Endodermal cell (in vitro differentiated cells): ENCODE results near the gene RPL21. TPM values are rescaled to one million over a fixed set of nuclear protein-coding genes. Genes with fewer than 3 reads are reported as not detected.
A peak's percentile ranks its signal among the peaks of the same experiment; 100 is the strongest.
"Not testable (repeated sequence)": the region's sequence is repeated elsewhere in the genome, so short reads cannot be mapped to it uniquely, and the experiment has no call there.

Experiments used
- DNase-seq: peaks from one replicate; pipeline ENCODE4 v3.0.0-alpha.2; 2017
- H3K27ac ChIP-seq: 2 replicates; pipeline ENCODE4 v1.5.1; 2013; ENCODE audit warnings: mild to moderate bottlenecking, low read depth, low read length, moderate library complexity
- H3K27me3 ChIP-seq: 2 replicates; pipeline ENCODE4 v1.6.1; 2013; ENCODE audit warnings: mild to moderate bottlenecking, low read length, moderate library complexity; ENCODE audit not compliant: insufficient read depth, control insufficient read depth, poor library complexity, severe bottlenecking
- H3K36me3 ChIP-seq: 2 replicates; pipeline ENCODE4 v1.7.0; 2013; ENCODE audit warnings: mild to moderate bottlenecking, low read length, moderate library complexity; ENCODE audit not compliant: control insufficient read depth, insufficient read depth
- H3K4me1 ChIP-seq: one replicate; pipeline ENCODE4 v1.7.0; 2013; ENCODE audit warnings: low read length; ENCODE audit not compliant: control insufficient read depth, insufficient read depth
- H3K4me3 ChIP-seq: 2 replicates; pipeline ENCODE4 v1.5.1; 2013; ENCODE audit warnings: mild to moderate bottlenecking, low read length, moderate library complexity
- H3K9ac ChIP-seq: 2 replicates; pipeline ENCODE4 v1.6.1; 2013; ENCODE audit warnings: mild to moderate bottlenecking, low read length, moderate library complexity; ENCODE audit not compliant: poor library complexity, severe bottlenecking; ENCODE audit errors: extremely low read depth
- H3K9me3 ChIP-seq: 2 replicates; pipeline ENCODE4 v1.6.1; 2013; ENCODE audit warnings: mild to moderate bottlenecking, low read length, moderate library complexity; ENCODE audit not compliant: control insufficient read depth
- H3K27ac Mint-ChIP-seq: 2 replicates; pipeline ENCODE4 v1.8.0; 2020; ENCODE audit warnings: mixed read lengths
- H3K27me3 Mint-ChIP-seq: 2 replicates; pipeline ENCODE4 v1.8.0; 2021; ENCODE audit warnings: mild to moderate bottlenecking, mixed read lengths; ENCODE audit not compliant: insufficient read depth
- H3K36me3 Mint-ChIP-seq: 2 replicates; pipeline ENCODE4 v1.8.0; 2020; ENCODE audit warnings: low read depth, mixed read lengths
- H3K4me1 Mint-ChIP-seq: 2 replicates; pipeline ENCODE4 v1.8.0; 2020; ENCODE audit warnings: mixed read lengths
- H3K4me3 Mint-ChIP-seq: 2 replicates; pipeline ENCODE4 v1.8.0; 2020; ENCODE audit warnings: mild to moderate bottlenecking, moderate library complexity, mixed read lengths
- H3K9me3 Mint-ChIP-seq: 2 replicates; pipeline ENCODE4 v1.8.0; 2020; ENCODE audit warnings: mild to moderate bottlenecking, mixed read lengths
- WGBS, 2 experiments: methylation state at CpG; one replicate each; pipeline versions ENCODE4 v1.1.5 to v1.1.7; 2013; ENCODE audit warnings: missing lambda C conversion rate in 2 of 2, mixed read lengths in 1 of 2; ENCODE audit not compliant: insufficient coverage in 1 of 2, insufficient read length in 1 of 2; 5-methylcytosine and 5-hydroxymethylcytosine counted together
- total RNA-seq, 2 donors: library from RNA; stranded (reverse); fragmentation: NEBNext Ultra II Directional in 1 of 2; extraction: Animal tissue kit (Norgen Biotek cat#: 25700) in 1 of 2; gene quantifications; 2 replicates in 1 of 2; 3 replicates in 1 of 2; pipeline ENCODE4 v1.2.1, GENCODE V29; 2021
- TF ChIP-seq, protein P1 (sequence below): fragments of 200-600 bp; sonication (generic); conservative IDR thresholded peaks from 2 replicates; pipeline ENCODE4 v1.5.0; 2021; ENCODE audit warnings: antibody characterized with exemption, mild to moderate bottlenecking

RPL21 gene
- total RNA-seq, 2 donors from 2014 or later = 882 to 975 TPM

DNA sequence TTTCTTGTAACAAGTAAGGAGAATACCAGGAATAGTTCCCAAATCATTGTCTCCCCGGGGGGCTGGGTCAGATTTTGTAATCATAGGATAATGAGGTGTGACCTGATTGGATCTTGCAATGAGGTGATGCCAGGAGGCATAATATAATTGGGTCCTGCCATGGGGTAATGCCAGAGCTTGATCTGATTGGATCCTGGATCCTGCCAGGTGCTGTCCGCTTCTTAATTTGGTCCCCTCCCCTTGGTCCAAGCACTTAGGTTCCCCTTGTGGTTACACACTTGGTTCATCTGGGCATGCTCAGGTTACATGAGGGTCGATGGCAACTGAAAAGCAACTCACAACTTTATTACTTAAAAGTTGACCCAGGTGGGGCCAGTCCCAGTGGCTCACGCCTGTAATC, 39.4 kb downstream of the RPL21 start:
- no peak overlapping the region for H3K27ac Mint-ChIP-seq
- Histone ChIP-seq H3K27ac (no peak overlapping the region), H3K27me3 (no peaks in the 10 kb centered on the region), H3K9ac (no peak overlapping the region), H3K4me3 (no peak overlapping the region), H3K4me1 (no peaks in the 10 kb centered on the region), H3K9me3 (no peaks in the 10 kb centered on the region), H3K36me3 (no peaks in the 10 kb centered on the region)
- H3K36me3 Mint-ChIP-seq = no peaks in the 10 kb centered on the region
- no peak overlapping the region for H3K4me3 Mint-ChIP-seq
- 89 to 95% methylated on average over 3 to 4 of the region's 4 CpGs for WGBS, 2 experiments
- H3K27me3 Mint-ChIP-seq = peaks cover 3% of the 10 kb centered on the region
- TF ChIP-seq, protein P1, sequence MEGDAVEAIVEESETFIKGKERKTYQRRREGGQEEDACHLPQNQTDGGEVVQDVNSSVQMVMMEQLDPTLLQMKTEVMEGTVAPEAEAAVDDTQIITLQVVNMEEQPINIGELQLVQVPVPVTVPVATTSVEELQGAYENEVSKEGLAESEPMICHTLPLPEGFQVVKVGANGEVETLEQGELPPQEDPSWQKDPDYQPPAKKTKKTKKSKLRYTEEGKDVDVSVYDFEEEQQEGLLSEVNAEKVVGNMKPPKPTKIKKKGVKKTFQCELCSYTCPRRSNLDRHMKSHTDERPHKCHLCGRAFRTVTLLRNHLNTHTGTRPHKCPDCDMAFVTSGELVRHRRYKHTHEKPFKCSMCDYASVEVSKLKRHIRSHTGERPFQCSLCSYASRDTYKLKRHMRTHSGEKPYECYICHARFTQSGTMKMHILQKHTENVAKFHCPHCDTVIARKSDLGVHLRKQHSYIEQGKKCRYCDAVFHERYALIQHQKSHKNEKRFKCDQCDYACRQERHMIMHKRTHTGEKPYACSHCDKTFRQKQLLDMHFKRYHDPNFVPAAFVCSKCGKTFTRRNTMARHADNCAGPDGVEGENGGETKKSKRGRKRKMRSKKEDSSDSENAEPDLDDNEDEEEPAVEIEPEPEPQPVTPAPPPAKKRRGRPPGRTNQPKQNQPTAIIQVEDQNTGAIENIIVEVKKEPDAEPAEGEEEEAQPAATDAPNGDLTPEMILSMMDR = no peak
- H3K4me1 Mint-ChIP-seq = no peaks in the 10 kb centered on the region
- peak; percentile 53 for DNase-seq
- H3K9me3 Mint-ChIP-seq = peaks cover 2% of the 10 kb centered on the region

GRCh38 chr13:27291967-27292366, 40.6 kb downstream of the RPL21 start:
- not testable (repeated sequence) for H3K9me3 ChIP-seq, H3K9ac ChIP-seq, H3K9me3 Mint-ChIP-seq, DNase-seq, H3K4me1 ChIP-seq, H3K27ac Mint-ChIP-seq, H3K27me3 Mint-ChIP-seq, H3K4me3 Mint-ChIP-seq, H3K4me3 ChIP-seq, H3K4me1 Mint-ChIP-seq, H3K36me3 Mint-ChIP-seq, H3K27ac ChIP-seq, H3K36me3 ChIP-seq, H3K27me3 ChIP-seq
- 90 to 100% methylated on average over 1 to 7 of the region's 8 CpGs for WGBS, 2 experiments

DNA sequence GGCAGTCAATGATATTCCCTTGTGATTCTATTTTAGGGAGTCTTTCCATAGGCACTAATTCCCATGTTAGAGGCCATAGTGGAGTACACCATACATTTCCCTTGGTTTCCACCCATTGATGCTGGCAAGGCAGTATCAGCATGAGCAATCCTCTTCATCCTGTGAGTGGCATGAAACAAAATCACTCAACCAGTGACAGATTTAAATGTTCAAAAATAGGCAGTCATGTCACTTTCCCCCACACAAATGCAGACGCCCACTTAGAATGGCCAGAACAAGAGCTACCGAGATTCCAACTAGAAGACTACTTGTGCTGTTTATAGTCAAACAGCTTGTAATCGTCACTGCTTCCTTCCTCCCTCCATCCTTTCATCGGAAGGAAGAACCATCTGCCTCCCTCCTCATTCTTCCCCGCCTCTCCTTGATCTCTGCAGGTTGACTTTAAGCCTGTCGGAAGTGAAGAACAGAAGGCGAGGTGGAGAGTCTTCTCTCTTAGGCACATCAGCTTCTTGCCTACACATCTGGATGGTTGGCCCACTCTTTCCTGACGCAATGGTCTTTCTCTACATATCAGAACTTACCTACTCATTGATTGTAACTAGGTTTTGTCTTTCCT, 41.8 kb downstream of the RPL21 start:
- TF ChIP-seq, protein P1 = no peak
- Histone ChIP-seq H3K27me3 (no peaks in the 10 kb centered on the region), H3K4me3 (no peak overlapping the region), H3K4me1 (no peaks in the 10 kb centered on the region), H3K9me3 (no peaks in the 10 kb centered on the region), H3K27ac (no peak overlapping the region), H3K36me3 (no peaks in the 10 kb centered on the region), H3K9ac (no peak overlapping the region)
- Mint-ChIP-seq H3K27me3 (peaks cover 3% of the 10 kb centered on the region), H3K36me3 (no peaks in the 10 kb centered on the region), H3K4me1 (no peaks in the 10 kb centered on the region), H3K9me3 (peaks cover 2% of the 10 kb centered on the region), H3K27ac (no peak overlapping the region), H3K4me3 (no peak overlapping the region)
- no peak for DNase-seq
- WGBS, 2 experiments = 87 to 90% methylated on average over 6 to 8 of the region's 8 CpGs
